ENCODE data around the gene CLDN12.

DNA sequence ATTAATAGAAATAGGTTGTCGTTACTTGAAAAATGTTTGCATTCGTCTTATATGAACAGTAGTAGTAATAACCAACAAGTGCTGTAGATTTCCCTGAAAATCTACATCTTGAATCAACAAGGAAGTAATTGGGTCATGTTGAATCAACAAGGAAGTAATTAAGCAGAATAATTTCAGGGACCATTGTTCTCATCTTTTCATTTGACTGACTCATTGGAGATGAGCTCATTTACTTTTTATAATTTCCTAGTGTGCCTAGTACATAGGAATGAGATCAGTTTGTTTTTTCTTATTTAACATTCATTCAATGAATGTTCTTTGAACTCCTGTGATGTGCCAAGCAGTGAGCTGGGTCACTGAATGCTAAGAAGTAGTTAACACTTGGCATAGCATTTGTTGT lies 8.2 kb downstream of the CLDN12 start:
- no peak for TF ChIP-seq EZH2phosphoT487 (IDR thresholded peaks at IDR 0.05; ENCODE audit: borderline replicate concordance)
- TF ChIP-seq, protein P1, sequence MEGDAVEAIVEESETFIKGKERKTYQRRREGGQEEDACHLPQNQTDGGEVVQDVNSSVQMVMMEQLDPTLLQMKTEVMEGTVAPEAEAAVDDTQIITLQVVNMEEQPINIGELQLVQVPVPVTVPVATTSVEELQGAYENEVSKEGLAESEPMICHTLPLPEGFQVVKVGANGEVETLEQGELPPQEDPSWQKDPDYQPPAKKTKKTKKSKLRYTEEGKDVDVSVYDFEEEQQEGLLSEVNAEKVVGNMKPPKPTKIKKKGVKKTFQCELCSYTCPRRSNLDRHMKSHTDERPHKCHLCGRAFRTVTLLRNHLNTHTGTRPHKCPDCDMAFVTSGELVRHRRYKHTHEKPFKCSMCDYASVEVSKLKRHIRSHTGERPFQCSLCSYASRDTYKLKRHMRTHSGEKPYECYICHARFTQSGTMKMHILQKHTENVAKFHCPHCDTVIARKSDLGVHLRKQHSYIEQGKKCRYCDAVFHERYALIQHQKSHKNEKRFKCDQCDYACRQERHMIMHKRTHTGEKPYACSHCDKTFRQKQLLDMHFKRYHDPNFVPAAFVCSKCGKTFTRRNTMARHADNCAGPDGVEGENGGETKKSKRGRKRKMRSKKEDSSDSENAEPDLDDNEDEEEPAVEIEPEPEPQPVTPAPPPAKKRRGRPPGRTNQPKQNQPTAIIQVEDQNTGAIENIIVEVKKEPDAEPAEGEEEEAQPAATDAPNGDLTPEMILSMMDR (conservative IDR thresholded peaks at IDR 0.05; ENCODE audit: low read length) = no peak

Measured in Loucy (cell line).